Measurements from ENCODE around the gene CALB2.

DNA sequence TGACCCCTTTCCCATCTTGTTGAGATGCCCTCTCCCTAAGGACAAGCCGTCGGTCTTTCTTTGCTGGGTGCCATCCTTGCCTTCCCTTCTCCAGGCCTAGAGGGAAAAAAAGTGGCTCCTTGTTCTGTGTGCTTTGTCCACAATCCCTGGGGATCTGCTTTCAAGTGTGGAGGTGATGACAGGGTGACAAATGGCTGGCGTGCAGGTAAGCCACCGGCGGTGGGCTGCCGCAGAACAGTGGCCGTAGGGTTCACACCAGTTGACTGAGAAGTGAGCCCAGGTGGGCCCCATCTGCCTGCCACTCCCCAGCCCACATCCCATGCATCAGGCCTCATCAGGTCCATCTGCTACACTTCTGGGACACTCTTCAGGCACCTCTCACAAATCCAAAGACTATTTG, 11.4 kb upstream of the CALB2 start:
- TF ChIP-seq, protein P1, sequence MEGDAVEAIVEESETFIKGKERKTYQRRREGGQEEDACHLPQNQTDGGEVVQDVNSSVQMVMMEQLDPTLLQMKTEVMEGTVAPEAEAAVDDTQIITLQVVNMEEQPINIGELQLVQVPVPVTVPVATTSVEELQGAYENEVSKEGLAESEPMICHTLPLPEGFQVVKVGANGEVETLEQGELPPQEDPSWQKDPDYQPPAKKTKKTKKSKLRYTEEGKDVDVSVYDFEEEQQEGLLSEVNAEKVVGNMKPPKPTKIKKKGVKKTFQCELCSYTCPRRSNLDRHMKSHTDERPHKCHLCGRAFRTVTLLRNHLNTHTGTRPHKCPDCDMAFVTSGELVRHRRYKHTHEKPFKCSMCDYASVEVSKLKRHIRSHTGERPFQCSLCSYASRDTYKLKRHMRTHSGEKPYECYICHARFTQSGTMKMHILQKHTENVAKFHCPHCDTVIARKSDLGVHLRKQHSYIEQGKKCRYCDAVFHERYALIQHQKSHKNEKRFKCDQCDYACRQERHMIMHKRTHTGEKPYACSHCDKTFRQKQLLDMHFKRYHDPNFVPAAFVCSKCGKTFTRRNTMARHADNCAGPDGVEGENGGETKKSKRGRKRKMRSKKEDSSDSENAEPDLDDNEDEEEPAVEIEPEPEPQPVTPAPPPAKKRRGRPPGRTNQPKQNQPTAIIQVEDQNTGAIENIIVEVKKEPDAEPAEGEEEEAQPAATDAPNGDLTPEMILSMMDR (IDR thresholded peaks at IDR 0.05), result no peak
- TF ChIP-seq POLR2A (IDR thresholded peaks at IDR 0.05) (no peak), EP300 (IDR thresholded peaks at IDR 0.05) (no peak)

Measured in sigmoid colon (tissue), 4 donors.